OCI-LY3 (cell line): ENCODE data around the gene ZNF296.

ENCODE experiments used
- CTCF ChIP-seq: fragments of 200-600, 300-600 bp; sonication (generic); IDR thresholded peaks from 2 replicates; pipeline ENCODE4 v1.5.1; 2014; ENCODE audit warnings: antibody characterized with exemption, low read length, low read depth
- EZH2phosphoT487 ChIP-seq: fragments of 200-600 bp; shearing (Covaris generic); IDR thresholded peaks from 2 replicates; pipeline ENCODE4 v1.6.1; 2018; ENCODE audit warnings: antibody characterized with exemption, mixed run types, low read depth

- TF ChIP-seq CTCF: no peak
- TF ChIP-seq EZH2phosphoT487: no peak
These were observed 5.9 kb upstream of the ZNF296 start for GRCh38 chr19:45082170-45082569.
